H9 (cell line): Measurements from ENCODE around the gene BDNF. TPM values are rescaled to one million over a fixed set of nuclear protein-coding genes. Genes with fewer than 3 reads are reported as not detected.

Experiments used
- DNase-seq: peaks from one replicate; pipeline ENCODE4 v3.0.0-alpha.2; 2017
- H2AFZ ChIP-seq: one replicate; pipeline ENCODE4 v1.6.1; 2013; ENCODE audit warnings: mild to moderate bottlenecking, low read length, control low read depth, moderate library complexity
- H2AK5ac ChIP-seq: 2 replicates; pipeline ENCODE4 v1.6.1; 2013; ENCODE audit warnings: low read length, control low read depth, mixed read lengths; ENCODE audit not compliant: insufficient read length
- H2BK120ac ChIP-seq: one replicate; pipeline ENCODE4 v1.6.1; 2013; ENCODE audit warnings: low read depth, mild to moderate bottlenecking, low read length, control low read depth, inconsistent platforms; ENCODE audit not compliant: poor library complexity, severe bottlenecking
- H2BK12ac ChIP-seq: 2 replicates; pipeline ENCODE4 v1.6.1; 2013; ENCODE audit warnings: low read length, control low read depth, mixed read lengths, low read depth; ENCODE audit not compliant: insufficient read length
- H2BK15ac ChIP-seq: 2 replicates; pipeline ENCODE4 v1.6.1; 2013; ENCODE audit warnings: low read depth, low read length, control low read depth
- H2BK20ac ChIP-seq: one replicate; pipeline ENCODE4 v1.6.1; 2013; ENCODE audit warnings: low read depth, mild to moderate bottlenecking, low read length, control low read depth, inconsistent platforms; ENCODE audit not compliant: poor library complexity, severe bottlenecking
- H2BK5ac ChIP-seq: 2 replicates; pipeline ENCODE4 v1.6.1; 2013; ENCODE audit warnings: low read length, control low read depth, mixed read lengths; ENCODE audit not compliant: insufficient read length
- H3K14ac ChIP-seq: 2 replicates; pipeline ENCODE4 v1.6.1; 2013; ENCODE audit warnings: low read length, control low read depth; ENCODE audit not compliant: insufficient read depth
- H3K18ac ChIP-seq: 2 replicates; pipeline ENCODE4 v1.6.1; 2013; ENCODE audit warnings: low read depth, mild to moderate bottlenecking, mixed read lengths, low read length, control low read depth; ENCODE audit not compliant: insufficient read length
- H3K23ac ChIP-seq: 2 replicates; pipeline ENCODE4 v1.6.1; 2013; ENCODE audit warnings: low read length, control low read depth, mixed read lengths, low read depth; ENCODE audit not compliant: insufficient read length
- H3K23me2 ChIP-seq: 2 replicates; pipeline ENCODE4 v1.6.1; 2013; ENCODE audit warnings: low read depth, mild to moderate bottlenecking, mixed read lengths, low read length, control low read depth; ENCODE audit not compliant: insufficient read length, poor library complexity, severe bottlenecking
- H3K27ac ChIP-seq: 2 replicates; pipeline ENCODE4 v1.5.1; 2013; ENCODE audit warnings: low read length, control low read depth, mixed read lengths, low read depth; ENCODE audit not compliant: insufficient read length
- H3K27me3 ChIP-seq: 2 replicates; pipeline ENCODE4 v1.6.1; 2013; ENCODE audit warnings: low read length, control low read depth, inconsistent platforms; ENCODE audit not compliant: insufficient read depth
- H3K4ac ChIP-seq: 2 replicates; pipeline ENCODE4 v1.6.1; 2013; ENCODE audit warnings: low read depth, mild to moderate bottlenecking, control low read depth, inconsistent platforms, low read length, moderate library complexity
- H3K4me1 ChIP-seq: 2 replicates; pipeline ENCODE4 v1.6.1; 2013; ENCODE audit warnings: low read length, control low read depth, inconsistent platforms; ENCODE audit not compliant: insufficient read depth
- H3K4me2 ChIP-seq: 2 replicates; pipeline ENCODE4 v1.6.1; 2013; ENCODE audit warnings: low read length, control low read depth, mixed read lengths; ENCODE audit not compliant: insufficient read length, insufficient read depth
- H3K56ac ChIP-seq: 2 replicates; pipeline ENCODE4 v1.6.1; 2013; ENCODE audit warnings: low read depth, mild to moderate bottlenecking, mixed read lengths, low read length, control low read depth; ENCODE audit not compliant: insufficient read length
- H3K79me1 ChIP-seq: 2 replicates; pipeline ENCODE4 v1.6.1; 2013; ENCODE audit warnings: low read depth, mild to moderate bottlenecking, moderate library complexity, low read length, control low read depth, inconsistent platforms; ENCODE audit not compliant: insufficient read depth, poor library complexity, severe bottlenecking
- H3K79me2 ChIP-seq: 2 replicates; pipeline ENCODE4 v1.6.1; 2013; ENCODE audit warnings: low read length, control low read depth, inconsistent platforms; ENCODE audit not compliant: insufficient read depth
- H3K9ac ChIP-seq: 2 replicates; pipeline ENCODE4 v1.6.1; 2013; ENCODE audit warnings: low read length, control low read depth, mixed read lengths; ENCODE audit not compliant: insufficient read length; ENCODE audit errors: extremely low read depth
- H3K9me3 ChIP-seq: one replicate; pipeline ENCODE4 v1.6.1; 2013; ENCODE audit warnings: low read depth, low read length, inconsistent platforms; ENCODE audit not compliant: control insufficient read depth
- H3T11ph ChIP-seq: one replicate; pipeline ENCODE4 v1.6.1; 2013; ENCODE audit warnings: mild to moderate bottlenecking, low read length, control low read depth, inconsistent platforms
- H4K20me1 ChIP-seq: one replicate; pipeline ENCODE4 v1.6.1; 2013; ENCODE audit not compliant: control insufficient read depth, insufficient read length, insufficient read depth
- H4K5ac ChIP-seq: 2 replicates; pipeline ENCODE4 v1.6.1; 2013; ENCODE audit warnings: low read depth, mild to moderate bottlenecking, mixed read lengths, low read length, control low read depth; ENCODE audit not compliant: insufficient read length
- H4K8ac ChIP-seq: replicated peaks from 2 replicates; pipeline ENCODE4 v1.6.1; 2013; ENCODE audit warnings: low read length, control low read depth, mixed read lengths, low read depth; ENCODE audit not compliant: insufficient read length
- H4K91ac ChIP-seq: 2 replicates; pipeline ENCODE4 v1.6.1; 2013; ENCODE audit warnings: low read depth, mild to moderate bottlenecking, moderate library complexity, mixed read lengths, low read length, control low read depth; ENCODE audit not compliant: insufficient read length
- H3K27ac Mint-ChIP-seq, 3 experiments: 2 replicates in 2 of 3; 3 replicates in 1 of 3; pipeline ENCODE4 v1.8.0; 2020 to 2021; ENCODE audit warnings: mixed read lengths in 3 of 3, mild to moderate bottlenecking in 1 of 3, moderate library complexity in 1 of 3
- H3K27me3 Mint-ChIP-seq: 2 replicates; pipeline ENCODE4 v1.8.0; 2021; ENCODE audit warnings: low read depth, mild to moderate bottlenecking, moderate library complexity, mixed read lengths
- H3K36me3 Mint-ChIP-seq, 3 experiments: 2 replicates in 2 of 3; 3 replicates in 1 of 3; pipeline ENCODE4 v1.8.0; 2020 to 2021; ENCODE audit warnings: low read depth in 3 of 3, mixed read lengths in 3 of 3; ENCODE audit not compliant: insufficient read depth in 1 of 3
- H3K4me1 Mint-ChIP-seq, 2 experiments: 2 replicates each; pipeline ENCODE4 v1.8.0; 2020; ENCODE audit warnings: mixed read lengths in 2 of 2
- H3K4me3 Mint-ChIP-seq, 2 experiments: 2 replicates in 1 of 2; 3 replicates in 1 of 2; pipeline ENCODE4 v1.8.0; 2020 to 2021; ENCODE audit warnings: mild to moderate bottlenecking in 2 of 2, mixed read lengths in 2 of 2, moderate library complexity in 1 of 2
- H3K9me3 Mint-ChIP-seq, 2 experiments: 2 replicates in 1 of 2; 3 replicates in 1 of 2; pipeline ENCODE4 v1.8.0; 2020; ENCODE audit warnings: mild to moderate bottlenecking in 2 of 2, mixed read lengths in 2 of 2, moderate library complexity in 1 of 2
- whole genome bisulfite sequencing: extraction: QIAGEN DNeasy Blood & Tissue Kit; methylation state at CpG from one replicate; pipeline ENCODE4 v1.1.7; 2013; ENCODE audit warnings: missing lambda C conversion rate, low lambda C conversion rate, mixed read lengths; ENCODE audit not compliant: insufficient read length; ENCODE audit errors: extremely low coverage; 5-methylcytosine and 5-hydroxymethylcytosine counted together
- total RNA-seq: library from RNA; stranded (reverse); gene quantifications from 2 replicates; pipeline ENCODE4 v1.2.1, GENCODE V29; 2021
- TF ChIP-seq, protein P1 (sequence below): fragments of 200-600 bp; sonication (generic); conservative IDR thresholded peaks from 3 replicates; pipeline ENCODE4 v1.8.0; 2021; ENCODE audit warnings: antibody characterized with exemption, mild to moderate bottlenecking

Gene BDNF
- total RNA-seq, 1 experiment from 2014 or later, result 2.7 TPM

GRCh38 chr11:27656320-27656719 is 43.9 kb downstream of the BDNF start:
- TF ChIP-seq, protein P1, sequence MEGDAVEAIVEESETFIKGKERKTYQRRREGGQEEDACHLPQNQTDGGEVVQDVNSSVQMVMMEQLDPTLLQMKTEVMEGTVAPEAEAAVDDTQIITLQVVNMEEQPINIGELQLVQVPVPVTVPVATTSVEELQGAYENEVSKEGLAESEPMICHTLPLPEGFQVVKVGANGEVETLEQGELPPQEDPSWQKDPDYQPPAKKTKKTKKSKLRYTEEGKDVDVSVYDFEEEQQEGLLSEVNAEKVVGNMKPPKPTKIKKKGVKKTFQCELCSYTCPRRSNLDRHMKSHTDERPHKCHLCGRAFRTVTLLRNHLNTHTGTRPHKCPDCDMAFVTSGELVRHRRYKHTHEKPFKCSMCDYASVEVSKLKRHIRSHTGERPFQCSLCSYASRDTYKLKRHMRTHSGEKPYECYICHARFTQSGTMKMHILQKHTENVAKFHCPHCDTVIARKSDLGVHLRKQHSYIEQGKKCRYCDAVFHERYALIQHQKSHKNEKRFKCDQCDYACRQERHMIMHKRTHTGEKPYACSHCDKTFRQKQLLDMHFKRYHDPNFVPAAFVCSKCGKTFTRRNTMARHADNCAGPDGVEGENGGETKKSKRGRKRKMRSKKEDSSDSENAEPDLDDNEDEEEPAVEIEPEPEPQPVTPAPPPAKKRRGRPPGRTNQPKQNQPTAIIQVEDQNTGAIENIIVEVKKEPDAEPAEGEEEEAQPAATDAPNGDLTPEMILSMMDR, result no peak
- no peak overlapping the region for H3K27ac ChIP-seq
- H3K36me3 Mint-ChIP-seq, result peaks cover 13 to 23% (median 14%) of the 10 kb centered on the region in 3 experiments; a peak in 6 of 7 replicates
- no peak overlapping the region for H4K8ac ChIP-seq
- no peak for DNase-seq
- no peak overlapping the region for H4K91ac ChIP-seq
- H3K4me3 Mint-ChIP-seq, result no peak overlapping the region
- no peak overlapping the region for H3K18ac ChIP-seq
- WGBS, result no CpG with 5 or more reads among the region's 6 CpGs
- no peaks in the 10 kb centered on the region for H3K79me1 ChIP-seq
- H3K23ac ChIP-seq, result no peak overlapping the region
- H3K4me1 ChIP-seq, result no peaks in the 10 kb centered on the region; the same call in 1 of the 2 replicates
- H3K4me1 Mint-ChIP-seq, result peaks cover 18 to 23% of the 10 kb centered on the region in 2 experiments
- H3K14ac ChIP-seq, result no peak overlapping the region
- H3K4me2 ChIP-seq, result no peak overlapping the region
- H3K79me2 ChIP-seq, result no peaks in the 10 kb centered on the region
- H4K5ac ChIP-seq, result no peak overlapping the region
- H3K27me3 Mint-ChIP-seq, result no peaks in the 10 kb centered on the region
- H2AK5ac ChIP-seq, result peak overlapping the region; percentile 62
- H3K23me2 ChIP-seq, result no peaks in the 10 kb centered on the region
- H3K9me3 ChIP-seq, result no peaks in the 10 kb centered on the region
- no peak overlapping the region for H2BK12ac ChIP-seq
- no peak overlapping the region for H2AFZ ChIP-seq
- no peak overlapping the region for H3K56ac ChIP-seq
- H2BK5ac ChIP-seq, result no peak overlapping the region
- no peak overlapping the region for H2BK15ac ChIP-seq
- peak overlapping the region in 1 of 3 experiments; percentile 42; a peak in 1 of 7 replicates for H3K27ac Mint-ChIP-seq
- H3K9me3 Mint-ChIP-seq, result no peaks in the 10 kb centered on the region
- H3K9ac ChIP-seq, result no peak overlapping the region
- H2BK20ac ChIP-seq, result no peak overlapping the region
- H3K27me3 ChIP-seq, result no peaks in the 10 kb centered on the region
- no peaks in the 10 kb centered on the region for H4K20me1 ChIP-seq
- peak overlapping the region; percentile 26 for H2BK120ac ChIP-seq
- H3K4ac ChIP-seq, result no peak overlapping the region
- H3T11ph ChIP-seq, result no peak overlapping the region
